GM12878 (cell line): Measurements from ENCODE around the gene WWOX. TPM values are rescaled to one million over a fixed set of nuclear protein-coding genes. Genes with fewer than 3 reads are reported as not detected.

ENCODE experiments used
- ATAC-seq: fragments of 200-7000 bp; cut with Tn5 transposase; 3 replicates; pipeline ENCODE4 v1.9.1; 2020; ENCODE audit warnings: mild to moderate bottlenecking, moderate library complexity
- BruUV-seq: library from RNA; stranded (reverse); fragments of 400-500 nt; replicated peaks from 2 replicates; lab custom pipeline; 2021; lab: Mats Ljungman, UMichigan
- CTCF ChIA-PET: fragments of 300-600 bp; sonication (Branson Sonifier 250); formaldehyde crosslinking; extraction: SDS; loops from one replicate; lab custom pipeline; 2021; ENCODE audit warnings: inconsistent platforms; lab: Yijun Ruan, JAX
- POLR2A ChIA-PET: fragments of 350-600 bp; formaldehyde crosslinking; extraction: SDS; loops from one replicate; lab custom pipeline; 2021; ENCODE audit warnings: inconsistent platforms; lab: Charles Lee
- RAD21 ChIA-PET: fragments of 300-600 bp; sonication (Branson Sonifier 250); formaldehyde crosslinking; loops from one replicate; lab custom pipeline; 2023; ENCODE audit warnings: antibody characterized with exemption; ENCODE audit not compliant: unreplicated experiment; lab: Charles Lee
- SMC1A ChIA-PET: fragments of 300-600 bp; sonication (Branson Sonifier 250); formaldehyde crosslinking; loops from one replicate; lab custom pipeline; 2023; ENCODE audit not compliant: unreplicated experiment, uncharacterized antibody; lab: Charles Lee
- DNase-seq: peaks from one replicate; pipeline ENCODE4 v3.0.0-alpha.2; 2011; ENCODE audit warnings: low read depth, low spot score
- FAIRE-seq: peaks from 3 replicates; lab custom pipeline; 2011; peaks lifted over from hg19 to GRCh38; lab: Jason Lieb, UNC
- H2AFZ ChIP-seq: 2 replicates; pipeline ENCODE4 v1.6.0; 2011; ENCODE audit warnings: low read depth, low read length, control low read depth; ENCODE audit not compliant: control insufficient read depth
- H3K27ac ChIP-seq: 2 replicates; pipeline ENCODE4 v1.5.1; 2011; ENCODE audit warnings: control low read depth; ENCODE audit not compliant: control insufficient read depth, insufficient read depth
- H3K27me3 ChIP-seq, 2 experiments: replicated peaks in 1 of 2; 2 replicates each; pipeline versions ENCODE4 v1.6.0 to v1.6.1; 2011; ENCODE audit warnings: low read length in 1 of 2; ENCODE audit not compliant: control insufficient read depth in 2 of 2, insufficient read depth in 2 of 2
- H3K36me3 ChIP-seq, 2 experiments: 2 replicates each; pipeline ENCODE4 v1.5.1; 2011; ENCODE audit warnings: low read length in 1 of 2; ENCODE audit not compliant: control insufficient read depth in 2 of 2, insufficient read depth in 2 of 2
- H3K4me1 ChIP-seq: 2 replicates; pipeline ENCODE4 v1.6.1; 2011; ENCODE audit warnings: mild to moderate bottlenecking, low read length, moderate library complexity, mixed read lengths; ENCODE audit not compliant: control insufficient read depth, insufficient read depth
- H3K4me2 ChIP-seq: 2 replicates; pipeline ENCODE4 v1.6.0; 2011; ENCODE audit warnings: control low read depth; ENCODE audit not compliant: control insufficient read depth, insufficient read depth
- H3K4me3 ChIP-seq: fragments of 200-600 bp; sonication (generic); 2 replicates; pipeline ENCODE4 v1.5.1; 2016
- H3K79me2 ChIP-seq: 2 replicates; pipeline ENCODE4 v1.6.0; 2011; ENCODE audit warnings: low read length; ENCODE audit not compliant: control insufficient read depth, insufficient read depth
- H3K9ac ChIP-seq: 2 replicates; pipeline ENCODE4 v1.8.0; 2011; ENCODE audit warnings: low read length, control low read depth, mixed read lengths; ENCODE audit not compliant: control insufficient read depth, insufficient read depth
- H3K9me3 ChIP-seq: replicated peaks from 3 replicates; pipeline ENCODE4 v1.5.1; 2011; ENCODE audit warnings: mild to moderate bottlenecking, low read length; ENCODE audit not compliant: control insufficient read depth, insufficient read depth
- H4K20me1 ChIP-seq: 2 replicates; pipeline ENCODE4 v1.6.0; 2011; ENCODE audit not compliant: control insufficient read depth, insufficient read depth
- BCL3 ChIP-seq: IDR thresholded peaks from 2 replicates; pipeline ENCODE4 v1.6.1; 2011; ENCODE audit warnings: borderline replicate concordance, low read depth, mild to moderate bottlenecking, moderate library complexity, low read length; ENCODE audit not compliant: insufficient read depth, poor library complexity, severe bottlenecking
- BHLHE40 ChIP-seq, 2 experiments: fragments of 450-650 bp in 1 of 2; IDR thresholded peaks; 2 replicates each; pipeline ENCODE4 v1.6.1; 2011 to 2017; ENCODE audit warnings: low read depth in 2 of 2, borderline replicate concordance in 1 of 2, improper control_type of control experiment in 1 of 2, low read length in 1 of 2, mild to moderate bottlenecking in 1 of 2
- BRCA1 ChIP-seq: IDR thresholded peaks from 2 replicates; pipeline ENCODE4 v1.6.1; 2011; ENCODE audit warnings: low read depth, low read length, improper control_type of control experiment
- EP300 ChIP-seq, 2 experiments: fragments of 150-350 bp in 1 of 2; IDR thresholded peaks; 2 replicates each; pipeline ENCODE4 v1.6.1; 2011 to 2012; ENCODE audit warnings: low read depth in 2 of 2, low read length in 2 of 2, borderline replicate concordance in 1 of 2, improper control_type of control experiment in 1 of 2, inconsistent platforms in 1 of 2; ENCODE audit not compliant: control insufficient read depth in 1 of 2
- ETV6 ChIP-seq, 2 experiments: fragments of 450-650 bp in 1 of 2; IDR thresholded peaks in 1 of 2; conservative IDR thresholded peaks in 1 of 2; 2 replicates each; pipeline ENCODE4 v1.6.1; 2014; ENCODE audit warnings: antibody characterized with exemption in 1 of 2, borderline replicate concordance in 1 of 2, low read depth in 1 of 2, mild to moderate bottlenecking in 1 of 2, moderate library complexity in 1 of 2
- JUNB ChIP-seq: IDR thresholded peaks from 2 replicates; pipeline ENCODE4 v1.6.1; 2016; ENCODE audit warnings: antibody characterized with exemption, mild to moderate bottlenecking
- MEF2B ChIP-seq: fragments of 450-650 bp; IDR thresholded peaks from 2 replicates; pipeline ENCODE4 v1.6.1; 2018; ENCODE audit warnings: mild to moderate bottlenecking, moderate library complexity; ENCODE audit not compliant: partially characterized antibody, poor library complexity, severe bottlenecking
- NFXL1 ChIP-seq: fragments of 450-650 bp; IDR thresholded peaks from 2 replicates; pipeline ENCODE4 v1.6.1; 2017; ENCODE audit warnings: antibody characterized with exemption, mild to moderate bottlenecking, borderline replicate concordance
- NFYA ChIP-seq: IDR thresholded peaks from 2 replicates; pipeline ENCODE4 v1.6.1; 2011; ENCODE audit warnings: low read depth, mild to moderate bottlenecking, low read length, improper control_type of control experiment, borderline replicate concordance
- NR2C2 ChIP-seq: IDR thresholded peaks from 2 replicates; pipeline ENCODE4 v1.6.1; 2011; ENCODE audit warnings: borderline replicate concordance, low read depth; ENCODE audit not compliant: control insufficient read depth, insufficient read length
- SPI1 ChIP-seq: IDR thresholded peaks from 2 replicates; pipeline ENCODE4 v1.6.1; 2011; ENCODE audit warnings: low read depth, mild to moderate bottlenecking, low read length, moderate library complexity, borderline replicate concordance; ENCODE audit not compliant: insufficient read depth
- SREBF2 ChIP-seq: IDR thresholded peaks from 2 replicates; pipeline ENCODE4 v1.6.1; 2012; ENCODE audit warnings: mild to moderate bottlenecking, low read length
- YY1 ChIP-seq: IDR thresholded peaks from 2 replicates; pipeline ENCODE4 v1.6.1; 2011; ENCODE audit warnings: low read depth, mild to moderate bottlenecking, low read length
- ZBTB4 ChIP-seq: fragments of 450-650 bp; formaldehyde crosslinking; IDR thresholded peaks from 2 replicates; pipeline ENCODE4 v1.4.0; 2022; ENCODE audit warnings: mild to moderate bottlenecking, moderate library complexity
- WGBS: methylation state at CpG from one replicate; pipeline ENCODE4 v1.1.6; 2016; ENCODE audit warnings: low lambda C conversion rate; ENCODE audit not compliant: insufficient replicate concordance, insufficient coverage; ENCODE audit errors: missing lambda C conversion rate; 5-methylcytosine and 5-hydroxymethylcytosine counted together
- in situ Hi-C: fragments of 300-500 bp; cut with MboI; formaldehyde crosslinking; loops from 9 replicates; pipeline ENCODE4 v1.14.3; 2018; ENCODE audit warnings: mixed read lengths
- intact Hi-C: fragments of 100-400 bp; cut with micrococcal nuclease; formaldehyde crosslinking; loops from one replicate; pipeline ENCODE4 v1.14.2; 2022; ENCODE audit not compliant: unreplicated experiment
- polyA plus RNA-seq, 11 experiments: library from polyadenylated mRNA; depleted of rRNA in 4 of 11; unstranded in 6 of 11; stranded (reverse) in 5 of 11; fragments of >200 nt; fragmentation: Nextera tagmentation in 4 of 11; fragmentation: Illumina TruSeq in 1 of 11; extraction: Ambion mirVana in 4 of 11; extraction: Trizol in 1 of 11; gene quantifications; 1 replicate in 1 of 11; 2 replicates in 10 of 11; pipeline versions ENCODE4 v1.2.1 to v1.2.3, GENCODE V29; 2011 to 2016; ENCODE audit warnings: inconsistent platforms in 2 of 11, missing spikeins in 2 of 11, low read depth in 1 of 11
- total RNA-seq, 4 experiments: library from RNA; depleted of rRNA in 3 of 4; stranded (reverse); fragments of >200 nt in 3 of 4; fragmentation: Illumina TruSeq in 1 of 4; extraction: Trizol in 1 of 4; gene quantifications; 2 replicates each; pipeline versions ENCODE4 v1.2.1 to v1.2.3, GENCODE V29; 2013 to 2021
- TF ChIP-seq, protein P1 (sequence below): fragments of 450-650 bp; IDR thresholded peaks from 2 replicates; pipeline ENCODE4 v1.6.1; 2016; ENCODE audit warnings: mild to moderate bottlenecking

WWOX gene
- total and polyA plus RNA-seq, 10 of the 15 experiments (the other 5 are each of a cell fraction or from before 2014, with no cell fraction given), result 2.8 to 24.4 (median 17.8) TPM

DNA sequence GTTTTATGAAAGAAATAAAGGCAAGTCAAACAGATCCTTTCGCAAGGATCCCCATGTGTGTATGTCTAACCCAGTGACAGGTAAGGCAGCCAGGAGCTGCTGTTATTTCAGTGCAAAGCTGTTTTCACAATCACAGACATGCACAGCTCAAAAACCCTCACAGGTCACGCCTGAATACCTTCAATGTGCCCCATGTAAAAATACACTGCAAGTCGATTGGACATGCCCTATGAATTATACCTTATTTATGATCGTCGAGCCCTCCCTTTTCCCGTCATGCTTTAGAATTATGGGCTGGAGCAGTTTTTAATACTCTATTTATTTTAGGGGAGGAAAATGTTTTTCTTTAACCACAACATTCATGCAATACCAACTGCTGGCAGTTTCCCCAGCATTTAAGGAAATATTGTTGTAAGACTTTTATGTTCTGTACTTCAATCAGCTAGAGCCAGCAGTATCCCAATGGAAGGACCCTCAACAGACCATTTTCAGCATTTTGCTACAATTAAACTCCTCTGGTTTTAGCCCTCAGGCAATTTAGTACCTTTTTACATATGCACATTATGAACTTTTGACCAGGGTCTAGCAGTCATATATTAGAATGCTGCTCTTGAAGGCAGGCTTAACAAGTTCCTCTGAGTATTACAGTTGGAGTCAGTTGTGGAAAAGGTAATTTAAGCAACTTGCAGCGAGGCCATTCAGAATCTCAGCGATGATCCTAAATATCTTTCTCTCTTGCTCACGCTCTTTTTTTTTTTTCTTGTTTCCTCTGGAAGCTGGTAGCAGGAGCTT is 362.2 kb downstream of the WWOX start:
- FAIRE-seq (no peak), DNase-seq (no peak), ATAC-seq (no peak)
- H3K4me1 ChIP-seq, result no peaks in the 10 kb centered on the region
- H3K4me3 ChIP-seq, result no peak overlapping the region
- 75% methylated on average over 9 of the region's 9 CpGs for WGBS
- H3K27ac ChIP-seq, result no peak overlapping the region
- no TSS peak for BruUV-seq
- ChIA-PET CTCF (no interaction called here), POLR2A (no interaction called here), RAD21 (no interaction called here), SMC1A (no interaction called here)
- H3K4me2 ChIP-seq, result no peak overlapping the region
- H3K27me3 ChIP-seq, result no peaks in the 10 kb centered on the region
- in situ Hi-C loops, result no loop called here
- H2AFZ ChIP-seq, result no peak overlapping the region
- H3K79me2 ChIP-seq, result no peaks in the 10 kb centered on the region
- H3K9ac ChIP-seq, result no peak overlapping the region
- H3K36me3 ChIP-seq, result no peaks in the 10 kb centered on the region
- H3K9me3 ChIP-seq, result no peaks in the 10 kb centered on the region
- H4K20me1 ChIP-seq, result no peaks in the 10 kb centered on the region
- intact Hi-C loops, result no loop called here
- no peak for TF ChIP-seq JUNB
- no peak for TF ChIP-seq YY1
- TF ChIP-seq BHLHE40 (IDR thresholded peaks at IDR 0.05; ENCODE audit: borderline replicate concordance in 1 of 2, low read depth in 2 of 2, low read length in 1 of 2), result no peak
- no peak for TF ChIP-seq ZBTB4 (CRISPR knock-in tag)
- no peak for TF ChIP-seq MEF2B
- TF ChIP-seq NFXL1, result no peak
- TF ChIP-seq EP300 (IDR thresholded peaks at IDR 0.05; ENCODE audit: borderline replicate concordance in 1 of 2, control insufficient read depth in 1 of 2, low read depth in 2 of 2, low read length in 2 of 2), result no peak
- TF ChIP-seq BCL3, result no peak
- no peak for TF ChIP-seq NR2C2
- no peak for TF ChIP-seq SREBF2
- TF ChIP-seq, protein P1, sequence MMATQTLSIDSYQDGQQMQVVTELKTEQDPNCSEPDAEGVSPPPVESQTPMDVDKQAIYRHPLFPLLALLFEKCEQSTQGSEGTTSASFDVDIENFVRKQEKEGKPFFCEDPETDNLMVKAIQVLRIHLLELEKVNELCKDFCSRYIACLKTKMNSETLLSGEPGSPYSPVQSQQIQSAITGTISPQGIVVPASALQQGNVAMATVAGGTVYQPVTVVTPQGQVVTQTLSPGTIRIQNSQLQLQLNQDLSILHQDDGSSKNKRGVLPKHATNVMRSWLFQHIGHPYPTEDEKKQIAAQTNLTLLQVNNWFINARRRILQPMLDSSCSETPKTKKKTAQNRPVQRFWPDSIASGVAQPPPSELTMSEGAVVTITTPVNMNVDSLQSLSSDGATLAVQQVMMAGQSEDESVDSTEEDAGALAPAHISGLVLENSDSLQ, result no peak
- TF ChIP-seq BRCA1, result no peak
- TF ChIP-seq SPI1, result no peak
- no peak for TF ChIP-seq ETV6 (conservative IDR thresholded peaks at IDR 0.05 in 1 of 2, IDR thresholded peaks at IDR 0.05 in 1 of 2; ENCODE audit: borderline replicate concordance in 1 of 2, low read depth in 1 of 2)
- no peak for TF ChIP-seq NFYA
